Tibial nerve (tissue), 4 donors: ENCODE data around the gene SIM2. TPM values are rescaled to one million over a fixed set of nuclear protein-coding genes. Genes with fewer than 3 reads are reported as not detected.

Experiments
- DNase-seq, 2 donors: peaks; one replicate each; pipeline ENCODE4 v3.0.0-alpha.2; 2019; ENCODE audit warnings: low spot score in 2 of 2
- H3K27ac ChIP-seq, 4 donors: fragments of 200-600 bp; sonication (generic) in 3 of 4; one replicate each; pipeline ENCODE4 v1.5.1; 2017 to 2019; ENCODE audit warnings: mild to moderate bottlenecking in 1 of 4
- H3K27me3 ChIP-seq, 2 donors: fragments of 200-600 bp; sonication (generic) in 1 of 2; one replicate each; pipeline versions ENCODE4 v1.5.1 to v1.6.0; 2017 to 2019
- H3K36me3 ChIP-seq, 3 donors: fragments of 200-600 bp; sonication (generic); one replicate each; pipeline ENCODE4 v1.5.1; 2018 to 2019
- H3K4me1 ChIP-seq, 4 donors: fragments of 200-600 bp; sonication (generic) in 3 of 4; one replicate each; pipeline ENCODE4 v1.5.1; 2017 to 2019
- H3K4me3 ChIP-seq, 4 donors: fragments of 200-600 bp; sonication (generic) in 3 of 4; one replicate each; pipeline ENCODE4 v1.5.1; 2017 to 2019; ENCODE audit warnings: mild to moderate bottlenecking in 1 of 4, moderate library complexity in 1 of 4
- H3K9me3 ChIP-seq, 4 donors: fragments of 200-600 bp; sonication (generic) in 3 of 4; one replicate each; pipeline ENCODE4 v1.5.1; 2017 to 2019
- CTCF ChIP-seq, 5 experiments: fragments of 200-600 bp in 3 of 5; fragments of 450-650 bp in 2 of 5; sonication (generic) in 3 of 5; IDR thresholded peaks; one replicate each; pipeline ENCODE4 v1.5.1; 2016 to 2019; ENCODE audit warnings: antibody characterized with exemption in 5 of 5, mild to moderate bottlenecking in 3 of 5, moderate library complexity in 2 of 5
- EP300 ChIP-seq, 2 donors: sonication (generic); formaldehyde crosslinking; IDR thresholded peaks; one replicate each; pipeline ENCODE4 v1.6.1; 2017; ENCODE audit warnings: antibody characterized with exemption in 2 of 2, mild to moderate bottlenecking in 1 of 2
- POLR2A ChIP-seq, 2 donors: fragments of 450-650 bp; IDR thresholded peaks; one replicate each; pipeline ENCODE4 v1.6.1; 2017; ENCODE audit warnings: antibody characterized with exemption in 2 of 2, mild to moderate bottlenecking in 2 of 2, moderate library complexity in 2 of 2
- WGBS, 2 donors: methylation state at CpG; one replicate each; pipeline ENCODE4 v1.1.5; 2018; 5-methylcytosine and 5-hydroxymethylcytosine counted together
- total RNA-seq, 4 donors: library from RNA; depleted of rRNA; stranded (reverse); fragments of >200 nt; gene quantifications; one replicate each; pipeline ENCODE4 v1.1.0, GENCODE V29; 2016

The SIM2 gene
- total RNA-seq, 4 donors from 2014 or later = not detected

DNA sequence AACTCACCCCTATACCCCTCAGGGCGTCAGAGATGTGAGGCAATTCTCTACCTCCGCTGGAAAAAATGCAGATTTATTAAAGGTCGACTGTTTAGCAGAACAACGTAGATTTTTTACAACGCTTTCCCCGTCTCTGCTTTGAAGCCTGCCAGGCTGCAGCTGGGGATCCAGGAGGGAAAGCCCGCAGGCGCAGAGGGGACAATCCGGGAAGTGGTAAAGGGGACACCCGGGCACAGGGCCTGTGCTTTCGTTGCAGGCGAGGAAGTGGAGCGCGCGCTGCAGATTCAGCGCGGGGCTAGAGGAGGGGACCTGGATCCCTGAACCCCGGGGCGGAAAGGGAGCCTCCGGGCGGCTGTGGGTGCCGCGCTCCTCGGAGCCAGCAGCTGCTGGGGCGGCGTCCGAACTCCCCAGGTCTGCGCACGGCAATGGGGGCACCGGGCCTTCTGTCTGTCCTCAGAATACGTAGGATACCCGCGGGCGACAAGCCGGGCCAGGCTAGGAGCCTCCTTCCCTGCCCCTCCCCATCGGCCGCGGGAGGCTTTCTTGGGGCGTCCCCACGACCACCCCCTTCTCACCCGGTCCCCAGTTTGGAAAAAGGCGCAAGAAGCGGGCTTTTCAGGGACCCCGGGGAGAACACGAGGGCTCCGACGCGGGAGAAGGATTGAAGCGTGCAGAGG is 5.5 kb downstream of the SIM2 start:
- Histone ChIP-seq H3K4me3 (no peak overlapping the region), H3K4me1 (peaks cover 0 to 80% (median 45%) of the 10 kb centered on the region in 4 donors)

GRCh38 chr21:36704958-36705678 is 6.2 kb downstream of the SIM2 start:
- Histone ChIP-seq H3K36me3 (no peaks in the 10 kb centered on the region), H3K9me3 (no peaks in the 10 kb centered on the region), H3K27me3 (peaks cover 0 to 100% of the 10 kb centered on the region in 2 donors), H3K4me1 (peaks cover 0 to 79% (median 40%) of the 10 kb centered on the region in 4 donors), H3K27ac (no peak overlapping the region), H3K4me3 (peak overlapping the region in 1 of 4 donors; percentile 11)
- WGBS, 2 donors = 6 to 17% methylated on average over 33 to 38 of the region's 39 CpGs
- TF ChIP-seq CTCF (IDR thresholded peaks at IDR 0.05) (no peak), EP300 (IDR thresholded peaks at IDR 0.05) (no peak), POLR2A (IDR thresholded peaks at IDR 0.05) (no peak)
- DNase-seq = no peak

More for the DNA sequence above, 5.5 kb downstream of the SIM2 start:
- no peak overlapping the region for H3K27ac ChIP-seq
- TF ChIP-seq EP300 (IDR thresholded peaks at IDR 0.05) (no peak), POLR2A (IDR thresholded peaks at IDR 0.05) (no peak), CTCF (IDR thresholded peaks at IDR 0.05) (no peak)
- H3K9me3 ChIP-seq = no peaks in the 10 kb centered on the region
- no peaks in the 10 kb centered on the region for H3K36me3 ChIP-seq
- peaks cover 3 to 100% of the 10 kb centered on the region in 2 donors for H3K27me3 ChIP-seq
- no peak for DNase-seq
- 4 to 5% methylated on average over 38 to 48 of the region's 49 CpGs for WGBS, 2 donors

DNA sequence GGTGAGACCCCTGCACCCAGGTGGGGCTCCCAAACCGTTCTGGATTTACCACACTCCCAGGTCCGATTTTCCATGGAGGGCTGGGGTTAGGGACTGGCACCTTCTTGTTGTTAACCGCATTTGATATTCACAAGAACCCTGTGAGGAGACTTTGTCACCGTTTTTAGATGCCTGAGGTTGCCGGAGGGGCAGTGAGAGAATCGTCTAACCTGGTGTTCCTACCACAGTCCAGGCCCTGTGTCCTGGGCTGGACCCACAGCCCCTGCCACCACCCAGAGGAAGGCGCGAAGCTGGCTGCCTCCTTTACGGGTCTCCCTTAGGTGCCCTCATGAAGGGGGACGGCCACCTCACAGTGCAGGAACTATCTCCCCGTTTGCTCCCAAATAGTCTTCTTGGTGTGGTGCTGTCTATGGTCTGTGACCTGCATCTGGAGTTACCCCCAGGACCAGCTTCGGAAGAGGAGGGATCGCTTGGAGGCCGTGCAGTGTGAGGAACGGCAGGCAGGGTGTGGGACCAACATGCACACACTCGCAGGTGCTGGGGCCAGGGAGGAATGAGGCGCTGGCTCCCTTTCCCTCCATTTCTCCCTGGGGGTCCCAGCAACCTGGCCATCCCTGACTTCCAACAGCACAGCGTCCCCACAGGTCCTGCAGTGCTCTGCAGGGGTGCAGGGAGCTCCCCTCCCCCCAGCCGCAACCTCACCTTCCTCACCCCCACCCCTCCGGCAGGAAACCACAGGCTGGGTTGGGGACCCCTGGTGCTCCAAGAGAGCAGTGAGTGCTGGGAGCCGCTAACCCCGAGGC is 7.0 kb downstream of the SIM2 start:
- Histone ChIP-seq H3K9me3 (no peaks in the 10 kb centered on the region), H3K27me3 (peaks cover 0 to 100% of the 10 kb centered on the region in 2 donors), H3K4me3 (no peak overlapping the region), H3K27ac (no peak overlapping the region), H3K4me1 (peaks cover 0 to 78% (median 38%) of the 10 kb centered on the region in 4 donors), H3K36me3 (no peaks in the 10 kb centered on the region)
- no peak for DNase-seq
- TF ChIP-seq POLR2A (IDR thresholded peaks at IDR 0.05) = no peak
- no peak for TF ChIP-seq CTCF (IDR thresholded peaks at IDR 0.05)
- no peak for TF ChIP-seq EP300 (IDR thresholded peaks at IDR 0.05)
- WGBS, 2 donors = 7 to 10% methylated on average over 16 to 21 of the region's 22 CpGs

DNA sequence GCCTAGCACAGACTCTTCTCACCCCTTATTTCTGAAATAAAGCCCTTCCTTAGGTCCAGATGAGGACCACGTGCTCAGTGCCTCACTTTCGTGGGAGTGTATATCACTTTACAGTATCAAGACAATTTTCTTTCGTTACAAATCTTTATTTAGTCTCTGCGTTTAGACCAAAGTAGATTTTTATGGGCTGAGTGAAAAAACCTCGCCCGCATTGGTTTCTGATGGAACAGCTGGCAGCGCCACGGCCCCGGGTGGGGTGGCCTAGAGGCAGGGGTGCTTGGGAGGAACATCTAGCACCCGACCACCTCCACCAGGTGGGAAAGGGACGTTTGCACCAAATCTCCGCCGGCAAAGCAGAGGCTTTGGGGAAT is 7.6 kb downstream of the SIM2 start:
- WGBS, 2 donors = 10 to 11% methylated on average over 13 of the region's 13 CpGs
- Histone ChIP-seq H3K27me3 (peaks cover 0 to 100% of the 10 kb centered on the region in 2 donors), H3K27ac (no peak overlapping the region), H3K9me3 (no peaks in the 10 kb centered on the region), H3K4me1 (peaks cover 0 to 72% (median 35%) of the 10 kb centered on the region in 4 donors), H3K36me3 (no peaks in the 10 kb centered on the region), H3K4me3 (no peak overlapping the region)
- TF ChIP-seq CTCF (IDR thresholded peaks at IDR 0.05) (no peak), POLR2A (IDR thresholded peaks at IDR 0.05) (no peak), EP300 (IDR thresholded peaks at IDR 0.05) (peak in 1 of 2 donors; percentile 19)
- no peak for DNase-seq
